Measurements from ENCODE around the gene MAD1L1. TPM values are rescaled to one million over a fixed set of nuclear protein-coding genes. Genes with fewer than 3 reads are reported as not detected.

MAD1L1 gene
- total and polyA plus RNA-seq, 2 of the 13 experiments (the other 11 are each of a cell fraction or from before 2014, with no cell fraction given), result 17.4 to 64.7 TPM

- TF ChIP-seq ZNF710 (CRISPR knock-in tag; IDR thresholded peaks at IDR 0.05; ENCODE audit: borderline replicate concordance) (no peak), ZNF530 (CRISPR knock-in tag; IDR thresholded peaks at IDR 0.05; ENCODE audit: low read depth) (no peak)
Measured at GRCh38 chr7:1992554-1992953, 240.2 kb downstream of the MAD1L1 start (continued).

- DNase-seq (ENCODE audit: low spot score) (no peak), FAIRE-seq (no peak), ATAC-seq (no peak)
- H3K79me2 ChIP-seq (ENCODE audit: insufficient read depth, low read length), result no peaks in the 10 kb centered on the region
- BruUV-seq (replicated peaks), result no TSS peak
- H3K9me3 ChIP-seq (ENCODE audit: low read length), result no peaks in the 10 kb centered on the region
- no peak overlapping the region for H2AFZ ChIP-seq (ENCODE audit: low read length)
- H3K9ac ChIP-seq (ENCODE audit: insufficient read depth, low read depth, low read length), result no peak overlapping the region
- no peaks in the 10 kb centered on the region for H3K4me1 ChIP-seq (ENCODE audit: insufficient read depth, low read length)
- in situ Hi-C loops (cut with HindIII; ENCODE audit: extremely low pct_ligation_motif_present, low pct_unique_long_range_greater_than_20kb) (no loop called here), intact Hi-C loops (cut with micrococcal nuclease; ENCODE audit: unreplicated experiment) (no loop called here)
- H3K4me3 ChIP-seq (replicated peaks in 1 of 3; ENCODE audit: insufficient read depth in 1 of 3, low read depth in 2 of 3, low read length in 3 of 3), result no peak overlapping the region
- no peak overlapping the region for H3K27ac ChIP-seq (ENCODE audit: extremely low read length, insufficient read depth, low read length)
- no peaks in the 10 kb centered on the region for H4K20me1 ChIP-seq (ENCODE audit: insufficient read depth, low read length)
- ChIA-PET CTCF (ENCODE audit: low intra/inter-chr PET ratio, low total read pairs) (no interaction called here), POLR2A (no interaction called here)
- H3K36me3 ChIP-seq (replicated peaks in 1 of 2; ENCODE audit: control insufficient read depth in 1 of 2, insufficient read depth in 2 of 2, low read length in 2 of 2), result peaks cover 5 to 9% of the 10 kb centered on the region in 2 experiments; a peak in 4 of 5 replicates
- no peaks in the 10 kb centered on the region for H3K27me3 ChIP-seq (ENCODE audit: control insufficient read depth in 1 of 2, insufficient read depth in 2 of 2, low read length in 2 of 2)
- H3K4me2 ChIP-seq (ENCODE audit: low read depth, low read length), result no peak overlapping the region
- TF ChIP-seq MAZ (IDR thresholded peaks at IDR 0.05; ENCODE audit: borderline replicate concordance, low read depth, low read length), result no peak
- no peak for TF ChIP-seq MAZ (CRISPR knock-in tag; IDR thresholded peaks at IDR 0.05; ENCODE audit: low read depth)
- no peak for TF ChIP-seq GABPB1 (CRISPR knock-in tag; IDR thresholded peaks at IDR 0.05)
- no CpG with 5 or more reads among the region's 24 CpGs for WGBS (ENCODE audit: low lambda C conversion rate)
Measured at GRCh38 chr7:1990001-1990670, 242.6 kb downstream of the MAD1L1 start.

Data from HepG2 (cell line).